Chondrocyte (in vitro differentiated cells): Measurements from ENCODE around the gene BEND5. TPM values are rescaled to one million over a fixed set of nuclear protein-coding genes. Genes with fewer than 3 reads are reported as not detected.

Source experiments
- DNase-seq: peaks from one replicate; pipeline ENCODE4 v3.0.0; 2021; ENCODE audit warnings: mixed read lengths, low spot score
- H3K27ac Mint-ChIP-seq: one replicate; pipeline ENCODE4 v1.8.0; 2021; ENCODE audit warnings: mild to moderate bottlenecking, moderate library complexity, mixed read lengths; ENCODE audit not compliant: unreplicated experiment
- H3K27me3 Mint-ChIP-seq: 2 replicates; pipeline ENCODE4 v1.8.0; 2021; ENCODE audit warnings: low read depth, mixed read lengths
- H3K36me3 Mint-ChIP-seq: 2 replicates; pipeline ENCODE4 v1.8.0; 2021; ENCODE audit warnings: low read depth, mixed read lengths
- H3K4me1 Mint-ChIP-seq: 2 replicates; pipeline ENCODE4 v1.8.0; 2021; ENCODE audit warnings: low read depth, mild to moderate bottlenecking, mixed read lengths
- H3K4me3 Mint-ChIP-seq: one replicate; pipeline ENCODE4 v1.8.0; 2021; ENCODE audit warnings: mild to moderate bottlenecking, moderate library complexity, mixed read lengths; ENCODE audit not compliant: unreplicated experiment
- H3K9me3 Mint-ChIP-seq: 2 replicates; pipeline ENCODE4 v1.8.0; 2021; ENCODE audit warnings: low read depth, mixed read lengths
- long read RNA-seq: library from polyadenylated mRNA; stranded (forward); transcript quantifications from one replicate; pipeline ENCODE4 v2.0.0, GENCODE V29; 2021
- total RNA-seq: library from RNA; stranded (reverse); gene quantifications from 3 replicates; pipeline ENCODE4 v1.2.1, GENCODE V29; 2021
- TF ChIP-seq, protein P1 (sequence below): fragments of 200-600 bp; sonication (generic); IDR thresholded peaks from 2 replicates; pipeline ENCODE4 v1.5.0; 2021; ENCODE audit warnings: antibody characterized with exemption, mild to moderate bottlenecking, moderate library complexity

Gene BEND5, protein sequence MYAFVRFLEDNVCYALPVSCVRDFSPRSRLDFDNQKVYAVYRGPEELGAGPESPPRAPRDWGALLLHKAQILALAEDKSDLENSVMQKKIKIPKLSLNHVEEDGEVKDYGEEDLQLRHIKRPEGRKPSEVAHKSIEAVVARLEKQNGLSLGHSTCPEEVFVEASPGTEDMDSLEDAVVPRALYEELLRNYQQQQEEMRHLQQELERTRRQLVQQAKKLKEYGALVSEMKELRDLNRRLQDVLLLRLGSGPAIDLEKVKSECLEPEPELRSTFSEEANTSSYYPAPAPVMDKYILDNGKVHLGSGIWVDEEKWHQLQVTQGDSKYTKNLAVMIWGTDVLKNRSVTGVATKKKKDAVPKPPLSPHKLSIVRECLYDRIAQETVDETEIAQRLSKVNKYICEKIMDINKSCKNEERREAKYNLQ
- total RNA-seq = 1.5 to 4.2 TPM (median 2.2 TPM) in 3 replicates
- long read RNA-seq, partial matches to known transcripts = 0 of 3 reads
- long read RNA-seq, other reads (novel, unspliced or antisense) = 1 of 3 reads

DNA sequence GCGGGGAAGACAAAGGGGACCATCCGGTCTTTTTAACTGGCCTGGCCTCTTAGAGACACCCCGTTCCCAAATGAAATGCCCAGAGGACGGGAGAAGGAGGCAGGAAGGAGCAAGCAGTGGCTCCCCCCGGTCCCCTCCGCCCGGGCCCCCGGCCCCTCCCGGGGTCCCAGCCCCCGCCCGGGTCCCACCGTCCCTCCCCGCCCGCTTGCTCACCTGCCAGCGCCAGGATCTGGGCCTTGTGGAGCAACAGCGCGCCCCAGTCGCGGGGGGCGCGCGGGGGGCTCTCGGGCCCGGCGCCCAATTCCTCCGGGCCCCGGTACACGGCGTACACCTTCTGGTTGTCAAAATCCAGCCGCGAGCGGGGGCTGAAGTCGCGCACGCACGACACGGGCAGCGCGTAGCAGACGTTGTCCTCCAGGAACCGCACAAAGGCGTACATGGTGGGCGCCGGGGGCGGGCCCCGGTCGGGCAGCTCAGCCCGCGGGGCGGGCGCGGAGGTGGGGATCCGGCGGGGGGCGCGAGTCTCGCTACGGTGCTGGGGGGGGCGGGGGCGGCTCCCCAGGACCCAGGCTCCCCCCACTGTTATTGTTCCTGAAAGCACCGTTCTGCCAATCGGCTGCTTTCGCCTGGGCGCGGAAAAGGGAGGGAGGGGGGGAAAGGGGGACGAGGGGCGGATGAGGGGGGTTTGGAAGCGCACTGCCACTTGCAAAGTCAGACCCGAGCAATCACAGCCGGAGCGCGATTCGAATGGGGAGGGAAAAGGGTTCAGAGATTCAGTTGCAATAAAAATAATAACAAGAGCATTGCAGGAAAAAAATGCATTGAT lies at the start of gene BEND5:
Gene BEND5 (minus strand): TSS at position 499 of the 826 bp plus-strand sequence. CDS start 60 bp downstream, at position 439.
- Mint-ChIP-seq H3K9me3 (no peaks in the 10 kb centered on the region), H3K4me1 (peaks cover 13% of the 10 kb centered on the region), H3K36me3 (no peaks in the 10 kb centered on the region), H3K27ac (peak within 1 kb of the TSS; percentile 47), H3K4me3 (peak within 1 kb of the TSS; percentile 80), H3K27me3 (peaks cover 39% of the 10 kb centered on the region)
- TF ChIP-seq, protein P1, sequence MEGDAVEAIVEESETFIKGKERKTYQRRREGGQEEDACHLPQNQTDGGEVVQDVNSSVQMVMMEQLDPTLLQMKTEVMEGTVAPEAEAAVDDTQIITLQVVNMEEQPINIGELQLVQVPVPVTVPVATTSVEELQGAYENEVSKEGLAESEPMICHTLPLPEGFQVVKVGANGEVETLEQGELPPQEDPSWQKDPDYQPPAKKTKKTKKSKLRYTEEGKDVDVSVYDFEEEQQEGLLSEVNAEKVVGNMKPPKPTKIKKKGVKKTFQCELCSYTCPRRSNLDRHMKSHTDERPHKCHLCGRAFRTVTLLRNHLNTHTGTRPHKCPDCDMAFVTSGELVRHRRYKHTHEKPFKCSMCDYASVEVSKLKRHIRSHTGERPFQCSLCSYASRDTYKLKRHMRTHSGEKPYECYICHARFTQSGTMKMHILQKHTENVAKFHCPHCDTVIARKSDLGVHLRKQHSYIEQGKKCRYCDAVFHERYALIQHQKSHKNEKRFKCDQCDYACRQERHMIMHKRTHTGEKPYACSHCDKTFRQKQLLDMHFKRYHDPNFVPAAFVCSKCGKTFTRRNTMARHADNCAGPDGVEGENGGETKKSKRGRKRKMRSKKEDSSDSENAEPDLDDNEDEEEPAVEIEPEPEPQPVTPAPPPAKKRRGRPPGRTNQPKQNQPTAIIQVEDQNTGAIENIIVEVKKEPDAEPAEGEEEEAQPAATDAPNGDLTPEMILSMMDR = no peak
- DNase-seq = no peak

DNA sequence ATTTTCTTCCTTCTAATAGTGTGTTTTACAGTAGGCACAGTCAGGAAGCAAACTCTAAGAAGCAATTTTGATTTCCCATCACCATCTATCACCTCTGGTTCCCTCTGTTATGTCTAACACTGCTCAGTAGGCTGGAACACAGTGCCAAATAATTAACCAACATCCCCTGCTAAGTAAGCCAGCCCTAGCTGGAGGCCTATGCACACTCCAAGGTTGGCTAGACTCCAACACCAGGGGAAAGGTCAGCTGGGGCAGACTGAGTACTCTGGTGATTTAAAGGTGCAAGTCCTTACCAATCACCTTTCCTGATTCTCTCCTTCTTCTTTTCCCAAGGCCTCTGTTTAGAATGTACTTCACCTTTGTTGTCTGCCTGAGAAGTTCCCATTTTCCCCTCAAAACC lies 46.5 kb upstream of the BEND5 start:
- Mint-ChIP-seq H3K27ac (no peak overlapping the region), H3K4me3 (no peak overlapping the region), H3K27me3 (peaks cover 13% of the 10 kb centered on the region), H3K36me3 (no peaks in the 10 kb centered on the region), H3K9me3 (no peaks in the 10 kb centered on the region), H3K4me1 (no peaks in the 10 kb centered on the region)
- DNase-seq = no peak
- TF ChIP-seq, protein P1 = no peak

DNA sequence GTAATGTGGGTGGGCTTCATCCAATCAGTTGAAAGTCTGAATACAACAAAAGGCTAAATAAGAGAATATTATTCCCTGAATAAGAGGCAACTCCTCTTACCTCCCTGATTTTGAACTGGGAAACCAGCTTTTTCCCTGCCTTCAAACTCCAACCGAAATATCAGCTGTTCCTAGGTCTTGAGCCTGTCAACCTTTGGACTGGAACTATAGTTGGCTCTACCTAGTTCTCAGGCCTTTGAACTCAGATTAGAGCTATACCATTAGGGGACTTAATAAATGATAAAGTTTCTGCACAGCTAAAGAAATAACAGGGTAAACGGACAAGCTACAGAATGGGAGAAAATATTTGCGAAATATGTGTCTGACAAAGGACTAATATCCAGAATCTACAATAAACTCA lies 43.8 kb upstream of the BEND5 start:
- Mint-ChIP-seq H3K36me3 (no peaks in the 10 kb centered on the region), H3K4me3 (no peak overlapping the region), H3K9me3 (no peaks in the 10 kb centered on the region), H3K4me1 (no peaks in the 10 kb centered on the region), H3K27me3 (peaks cover 12% of the 10 kb centered on the region), H3K27ac (no peak overlapping the region)
- TF ChIP-seq, protein P1 = no peak
- DNase-seq = no peak

DNA sequence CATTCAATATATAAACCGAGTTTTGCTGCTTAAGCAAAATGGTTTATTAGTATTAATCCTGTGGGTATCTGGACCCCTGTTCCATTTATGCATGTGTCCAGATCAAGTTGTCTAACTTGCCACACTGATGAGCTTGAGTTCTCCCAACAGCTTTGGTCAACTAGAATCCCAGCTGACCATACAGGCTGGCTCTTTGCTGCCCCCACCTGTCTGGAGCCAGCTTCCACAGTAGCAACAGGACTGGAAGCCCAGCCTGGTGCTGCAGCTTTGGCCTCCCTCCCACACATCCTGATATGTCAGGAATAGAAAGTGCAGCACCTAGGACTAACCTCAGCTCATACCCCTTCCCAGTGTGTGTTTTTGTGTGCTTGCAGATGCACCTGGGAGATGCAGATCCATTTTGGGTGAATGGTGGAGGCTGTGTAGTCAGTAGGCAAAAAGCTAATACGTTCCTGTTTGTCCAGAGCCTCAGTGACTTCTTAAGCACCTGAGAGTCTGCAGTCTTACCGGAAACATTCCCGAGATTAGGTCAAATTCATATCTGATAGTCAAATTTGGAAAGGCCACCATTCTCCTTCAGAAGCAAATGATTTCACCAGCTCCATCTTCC lies 40.9 kb upstream of the BEND5 start:
- H3K27ac Mint-ChIP-seq = no peak overlapping the region
- TF ChIP-seq, protein P1 = peak; percentile 81
- no peaks in the 10 kb centered on the region for H3K4me1 Mint-ChIP-seq
- no peak overlapping the region for H3K4me3 Mint-ChIP-seq
- no peaks in the 10 kb centered on the region for H3K36me3 Mint-ChIP-seq
- DNase-seq = no peak
- H3K9me3 Mint-ChIP-seq = no peaks in the 10 kb centered on the region
- H3K27me3 Mint-ChIP-seq = peaks cover 12% of the 10 kb centered on the region

DNA sequence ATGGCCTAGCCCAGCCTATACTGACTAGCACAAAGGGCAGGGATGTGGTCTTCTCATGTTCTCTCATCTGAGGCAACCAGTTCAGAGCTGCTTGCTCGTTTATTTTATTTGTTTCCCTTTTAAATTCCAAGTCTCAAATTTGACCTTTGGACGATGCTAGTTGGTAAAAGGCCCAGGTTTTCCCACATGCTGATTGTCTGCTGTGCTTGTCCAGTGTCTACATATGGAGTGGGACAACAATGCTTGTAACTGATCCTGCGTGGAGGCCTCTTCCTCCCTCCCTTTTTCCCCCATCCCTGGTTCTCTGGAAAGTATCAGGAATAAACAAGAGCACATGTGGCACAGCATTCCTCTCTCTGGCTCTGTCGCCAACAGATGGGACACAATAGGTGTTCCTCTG lies 34.0 kb upstream of the BEND5 start:
- Mint-ChIP-seq H3K4me1 (no peaks in the 10 kb centered on the region), H3K27ac (no peak overlapping the region), H3K4me3 (no peak overlapping the region), H3K27me3 (peaks cover 12% of the 10 kb centered on the region), H3K36me3 (no peaks in the 10 kb centered on the region), H3K9me3 (no peaks in the 10 kb centered on the region)
- TF ChIP-seq, protein P1 = no peak
- no peak for DNase-seq
